HCT116 (cell line): ENCODE results near the gene GRIK1. TPM values are rescaled to one million over a fixed set of nuclear protein-coding genes. Genes with fewer than 3 reads are reported as not detected.

Experiments used
- ATAC-seq: fragments of 200-7000 bp; cut with Tn5 transposase; 2 replicates; pipeline ENCODE4 v1.9.1; 2020; ENCODE audit warnings: mild to moderate bottlenecking, moderate library complexity
- BruUV-seq: library from RNA; stranded (reverse); fragments of 400-500 nt; replicated peaks from 2 replicates; lab custom pipeline; 2021; lab: Mats Ljungman, UMichigan
- CTCF ChIA-PET: fragments of 300-600 bp; sonication (Branson Sonifier 250); formaldehyde crosslinking; loops from one replicate; lab custom pipeline; 2021; ENCODE audit warnings: antibody characterized with exemption; lab: Charles Lee
- POLR2A ChIA-PET: fragments of 300-600, 350-600 bp; sonication (Branson Sonifier 250); formaldehyde crosslinking; loops from one replicate; lab custom pipeline; 2021; ENCODE audit warnings: antibody characterized with exemption; lab: Charles Lee
- RAD21 ChIA-PET, 2 experiments: fragments of 300-600 bp; sonication (Branson Sonifier 250); formaldehyde crosslinking; loops; one replicate each; lab custom pipeline; 2023; ENCODE audit warnings: low total read pairs in 2 of 2; ENCODE audit not compliant: uncharacterized antibody in 2 of 2, unreplicated experiment in 2 of 2, low non-redundant PET in 1 of 2; lab: Charles Lee
- DNase-seq: peaks from one replicate; pipeline ENCODE4 v3.0.0-alpha.2; 2010; ENCODE audit warnings: low read depth, low spot score
- H2AFZ ChIP-seq: fragments of 200-600 bp; shearing (Covaris generic), sonication (generic); 2 replicates; pipeline ENCODE4 v1.6.1; 2017; ENCODE audit warnings: low read depth, mixed run types, mixed read lengths, antibody characterized with exemption, low read length; ENCODE audit not compliant: poor library complexity, severe bottlenecking
- H3K27ac ChIP-seq: 2 replicates; pipeline ENCODE4 v1.5.1; 2012; ENCODE audit warnings: low read depth, low read length
- H3K27me3 ChIP-seq: fragments of 200-600 bp; sonication (generic); 2 replicates; pipeline ENCODE4 v1.6.1; 2016; ENCODE audit warnings: mixed run types, low read length, mixed read lengths; ENCODE audit not compliant: insufficient read depth
- H3K36me3 ChIP-seq, 2 experiments: fragments of 200-500 bp in 1 of 2; fragments of 200-600 bp in 1 of 2; sonication (Bioruptor generic) in 1 of 2; sonication (generic) in 1 of 2; 2 replicates each; pipeline versions ENCODE4 v1.5.1 to v1.6.1; 2014 to 2016; ENCODE audit warnings: low read length in 2 of 2, inconsistent platforms in 1 of 2, mixed read lengths in 1 of 2, mixed run types in 1 of 2; ENCODE audit not compliant: insufficient read depth in 2 of 2, control insufficient read depth in 1 of 2
- H3K4me1 ChIP-seq, 2 experiments: fragments of 200-600 bp in 1 of 2; sonication (generic) in 1 of 2; 2 replicates each; pipeline versions ENCODE4 v1.5.1 to v1.6.1; 2012 to 2017; ENCODE audit warnings: low read length in 2 of 2, inconsistent platforms in 1 of 2, mild to moderate bottlenecking in 1 of 2, mixed read lengths in 1 of 2, mixed run types in 1 of 2, moderate library complexity in 1 of 2; ENCODE audit not compliant: insufficient read depth in 2 of 2, control insufficient read depth in 1 of 2
- H3K4me2 ChIP-seq: fragments of 200-600 bp; sonication (generic); 2 replicates; pipeline ENCODE4 v1.6.1; 2017; ENCODE audit warnings: mixed run types, low read length, mixed read lengths
- H3K4me3 ChIP-seq, 2 experiments: fragments of 200-600 bp in 1 of 2; sonication (generic) in 1 of 2; replicated peaks in 1 of 2; 2 replicates each; pipeline ENCODE4 v1.5.1; 2011 to 2016; ENCODE audit warnings: low read length in 2 of 2, control low read depth in 1 of 2, low read depth in 1 of 2, mild to moderate bottlenecking in 1 of 2, mixed read lengths in 1 of 2, mixed run types in 1 of 2
- H3K79me2 ChIP-seq: fragments of 200-600 bp; sonication (generic); 2 replicates; pipeline ENCODE4 v1.6.1; 2017; ENCODE audit warnings: mild to moderate bottlenecking, mixed run types, low read length, moderate library complexity, mixed read lengths; ENCODE audit not compliant: insufficient read depth
- H3K9ac ChIP-seq: fragments of 200-600 bp; sonication (generic); 2 replicates; pipeline ENCODE4 v1.6.1; 2016; ENCODE audit warnings: low read length, mixed read lengths
- H3K9me2 ChIP-seq: fragments of 200-600 bp; sonication (generic), shearing (Covaris generic); 2 replicates; pipeline ENCODE4 v1.6.1; 2017; ENCODE audit warnings: mixed run types, mild to moderate bottlenecking, moderate library complexity; ENCODE audit not compliant: insufficient read depth
- H3K9me3 ChIP-seq, 2 experiments: fragments of 200-500 bp in 1 of 2; fragments of 200-600 bp in 1 of 2; sonication (Bioruptor generic) in 1 of 2; sonication (generic) in 1 of 2; 2 replicates each; pipeline ENCODE4 v1.6.1; 2014 to 2017; ENCODE audit warnings: low read length in 2 of 2, mixed read lengths in 2 of 2, inconsistent platforms in 1 of 2, low read depth in 1 of 2, mild to moderate bottlenecking in 1 of 2, mixed run types in 1 of 2, moderate library complexity in 1 of 2; ENCODE audit not compliant: control insufficient read depth in 1 of 2, insufficient read depth in 1 of 2
- H4K20me1 ChIP-seq: fragments of 200-600 bp; sonication (generic), shearing (Covaris generic); 2 replicates; pipeline ENCODE4 v1.6.1; 2017; ENCODE audit warnings: mixed run types, mild to moderate bottlenecking, moderate library complexity; ENCODE audit not compliant: insufficient read depth
- CBX3 ChIP-seq: IDR thresholded peaks from 2 replicates; pipeline ENCODE4 v1.6.1; 2012; ENCODE audit warnings: low read depth
- CEBPB ChIP-seq: IDR thresholded peaks from 2 replicates; pipeline ENCODE4 v1.6.1; 2012; ENCODE audit warnings: low read depth
- EGR1 ChIP-seq: IDR thresholded peaks from 2 replicates; pipeline ENCODE4 v1.6.1; 2012; ENCODE audit warnings: low read depth
- EZH2 ChIP-seq: fragments of 200-600 bp; sonication (generic); IDR thresholded peaks from 2 replicates; pipeline ENCODE4 v1.6.1; 2017; ENCODE audit warnings: antibody characterized with exemption, mixed run types
- EZH2phosphoT487 ChIP-seq: fragments of 200-600 bp; IDR thresholded peaks from 2 replicates; pipeline ENCODE4 v1.6.1; 2018; ENCODE audit warnings: antibody characterized with exemption, borderline replicate concordance
- JUND ChIP-seq: IDR thresholded peaks from 2 replicates; pipeline ENCODE4 v1.6.1; 2012
- POLR2A ChIP-seq: IDR thresholded peaks from 2 replicates; pipeline ENCODE4 v1.7.0; 2011; ENCODE audit warnings: borderline replicate concordance; ENCODE audit not compliant: insufficient read depth, insufficient read length; ENCODE audit errors: extremely low read depth
- POLR2AphosphoS5 ChIP-seq: IDR thresholded peaks from 2 replicates; pipeline ENCODE4 v1.6.1; 2011; ENCODE audit warnings: mild to moderate bottlenecking, low read depth, low read length, moderate library complexity
- SIN3A ChIP-seq: IDR thresholded peaks from 2 replicates; pipeline ENCODE4 v1.6.1; 2012; ENCODE audit warnings: low read depth
- SP1 ChIP-seq: IDR thresholded peaks from 2 replicates; pipeline ENCODE4 v1.6.1; 2012; ENCODE audit warnings: low read depth
- SRF ChIP-seq: IDR thresholded peaks from 2 replicates; pipeline ENCODE4 v1.6.1; 2012; ENCODE audit warnings: low read depth
- TCF7L2 ChIP-seq: IDR thresholded peaks from 2 replicates; pipeline ENCODE4 v1.7.0; 2011; ENCODE audit warnings: borderline replicate concordance, inconsistent platforms; ENCODE audit not compliant: insufficient read depth, insufficient read length; ENCODE audit errors: extremely low read depth
- intact Hi-C: fragments of 100-400 bp; cut with micrococcal nuclease; formaldehyde crosslinking; loops from 2 replicates; pipeline ENCODE4 v1.10.0; 2022
- total RNA-seq: library from RNA; stranded (reverse); gene quantifications from one replicate; pipeline ENCODE4 v1.2.1, GENCODE V29; 2021; ENCODE audit not compliant: unreplicated experiment
- TF ChIP-seq, protein P1 (sequence below): IDR thresholded peaks from 2 replicates; pipeline ENCODE4 v1.6.1; 2012; ENCODE audit warnings: low read depth
- TF ChIP-seq, protein P2 (sequence below), 3 experiments: fragments of 200-600 bp in 1 of 3; sonication (generic) in 1 of 3; IDR thresholded peaks in 2 of 3; conservative IDR thresholded peaks in 1 of 3; 2 replicates each; pipeline ENCODE4 v1.5.1; 2012 to 2017; ENCODE audit warnings: low read depth in 2 of 3, low read length in 2 of 3, antibody characterized with exemption in 1 of 3, borderline replicate concordance in 1 of 3, control low read depth in 1 of 3, mild to moderate bottlenecking in 1 of 3, mixed read lengths in 1 of 3, mixed run types in 1 of 3, moderate library complexity in 1 of 3; ENCODE audit not compliant: insufficient read depth in 1 of 3

GRIK1 gene
- total RNA-seq, 1 experiment from 2014 or later: not detected

DNA sequence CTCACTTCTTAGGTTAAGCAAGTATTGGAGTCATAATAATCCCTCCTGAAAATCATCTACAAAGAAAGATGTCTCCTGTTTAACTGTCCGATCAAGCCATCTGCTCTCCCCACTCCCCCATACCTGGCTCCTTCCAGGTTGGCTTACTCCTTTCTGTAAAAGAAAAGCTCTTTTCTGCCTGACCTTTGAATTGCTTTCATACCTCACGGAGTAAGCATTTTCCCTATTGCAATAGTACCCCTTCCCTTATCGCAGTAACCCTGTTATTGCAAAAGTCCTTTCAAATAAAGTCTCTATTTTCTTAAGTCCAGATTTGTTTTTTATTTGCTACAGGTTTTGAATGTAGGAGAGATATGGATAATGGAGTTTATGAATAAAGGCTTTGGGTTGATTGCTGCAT lies 150.4 kb downstream of the GRIK1 start (continued):
- TF ChIP-seq, protein P1, sequence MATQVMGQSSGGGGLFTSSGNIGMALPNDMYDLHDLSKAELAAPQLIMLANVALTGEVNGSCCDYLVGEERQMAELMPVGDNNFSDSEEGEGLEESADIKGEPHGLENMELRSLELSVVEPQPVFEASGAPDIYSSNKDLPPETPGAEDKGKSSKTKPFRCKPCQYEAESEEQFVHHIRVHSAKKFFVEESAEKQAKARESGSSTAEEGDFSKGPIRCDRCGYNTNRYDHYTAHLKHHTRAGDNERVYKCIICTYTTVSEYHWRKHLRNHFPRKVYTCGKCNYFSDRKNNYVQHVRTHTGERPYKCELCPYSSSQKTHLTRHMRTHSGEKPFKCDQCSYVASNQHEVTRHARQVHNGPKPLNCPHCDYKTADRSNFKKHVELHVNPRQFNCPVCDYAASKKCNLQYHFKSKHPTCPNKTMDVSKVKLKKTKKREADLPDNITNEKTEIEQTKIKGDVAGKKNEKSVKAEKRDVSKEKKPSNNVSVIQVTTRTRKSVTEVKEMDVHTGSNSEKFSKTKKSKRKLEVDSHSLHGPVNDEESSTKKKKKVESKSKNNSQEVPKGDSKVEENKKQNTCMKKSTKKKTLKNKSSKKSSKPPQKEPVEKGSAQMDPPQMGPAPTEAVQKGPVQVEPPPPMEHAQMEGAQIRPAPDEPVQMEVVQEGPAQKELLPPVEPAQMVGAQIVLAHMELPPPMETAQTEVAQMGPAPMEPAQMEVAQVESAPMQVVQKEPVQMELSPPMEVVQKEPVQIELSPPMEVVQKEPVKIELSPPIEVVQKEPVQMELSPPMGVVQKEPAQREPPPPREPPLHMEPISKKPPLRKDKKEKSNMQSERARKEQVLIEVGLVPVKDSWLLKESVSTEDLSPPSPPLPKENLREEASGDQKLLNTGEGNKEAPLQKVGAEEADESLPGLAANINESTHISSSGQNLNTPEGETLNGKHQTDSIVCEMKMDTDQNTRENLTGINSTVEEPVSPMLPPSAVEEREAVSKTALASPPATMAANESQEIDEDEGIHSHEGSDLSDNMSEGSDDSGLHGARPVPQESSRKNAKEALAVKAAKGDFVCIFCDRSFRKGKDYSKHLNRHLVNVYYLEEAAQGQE: no peak
- TF ChIP-seq SRF: no peak

DNA sequence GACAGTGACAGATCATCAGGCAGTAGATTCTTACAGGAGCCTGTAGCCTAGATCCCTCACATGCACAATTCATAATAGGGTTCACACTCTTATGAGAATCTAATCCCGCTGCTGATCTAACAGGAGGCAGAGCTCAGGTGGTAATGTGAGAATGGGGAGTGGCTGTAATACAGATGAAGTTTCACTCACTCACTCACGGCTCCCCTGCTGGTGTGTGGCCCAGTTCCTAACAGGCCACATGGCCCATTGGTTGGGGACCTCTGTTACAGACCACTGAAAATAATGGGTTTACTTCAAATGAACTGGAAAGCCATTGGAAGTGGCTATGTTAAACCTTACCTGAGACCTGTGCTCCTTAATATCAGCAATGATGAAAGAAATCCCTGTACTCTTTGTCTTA lies 151.0 kb downstream of the GRIK1 start:
- no TSS peak for BruUV-seq
- no peak for TF ChIP-seq POLR2AphosphoS5
- TF ChIP-seq CBX3: no peak
- TF ChIP-seq CEBPB: no peak
- TF ChIP-seq SIN3A: no peak
- no peak for TF ChIP-seq EZH2phosphoT487
- no peak for TF ChIP-seq POLR2A
- TF ChIP-seq TCF7L2: no peak
- no peak for TF ChIP-seq SP1
- TF ChIP-seq JUND: no peak
- no peak for TF ChIP-seq EZH2
- TF ChIP-seq SRF: no peak
- TF ChIP-seq EGR1: no peak
- TF ChIP-seq, protein P2, sequence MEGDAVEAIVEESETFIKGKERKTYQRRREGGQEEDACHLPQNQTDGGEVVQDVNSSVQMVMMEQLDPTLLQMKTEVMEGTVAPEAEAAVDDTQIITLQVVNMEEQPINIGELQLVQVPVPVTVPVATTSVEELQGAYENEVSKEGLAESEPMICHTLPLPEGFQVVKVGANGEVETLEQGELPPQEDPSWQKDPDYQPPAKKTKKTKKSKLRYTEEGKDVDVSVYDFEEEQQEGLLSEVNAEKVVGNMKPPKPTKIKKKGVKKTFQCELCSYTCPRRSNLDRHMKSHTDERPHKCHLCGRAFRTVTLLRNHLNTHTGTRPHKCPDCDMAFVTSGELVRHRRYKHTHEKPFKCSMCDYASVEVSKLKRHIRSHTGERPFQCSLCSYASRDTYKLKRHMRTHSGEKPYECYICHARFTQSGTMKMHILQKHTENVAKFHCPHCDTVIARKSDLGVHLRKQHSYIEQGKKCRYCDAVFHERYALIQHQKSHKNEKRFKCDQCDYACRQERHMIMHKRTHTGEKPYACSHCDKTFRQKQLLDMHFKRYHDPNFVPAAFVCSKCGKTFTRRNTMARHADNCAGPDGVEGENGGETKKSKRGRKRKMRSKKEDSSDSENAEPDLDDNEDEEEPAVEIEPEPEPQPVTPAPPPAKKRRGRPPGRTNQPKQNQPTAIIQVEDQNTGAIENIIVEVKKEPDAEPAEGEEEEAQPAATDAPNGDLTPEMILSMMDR (IDR thresholded peaks at IDR 0.05 in 2 of 3, conservative IDR thresholded peaks at IDR 0.05 in 1 of 3; ENCODE audit: borderline replicate concordance in 1 of 3, insufficient read depth in 1 of 3, low read depth in 2 of 3, low read length in 2 of 3): no peak
- TF ChIP-seq, protein P1: no peak

More for the DNA sequence above, 151.0 kb downstream of the GRIK1 start:
- H3K27me3 ChIP-seq: no peaks in the 10 kb centered on the region
- DNase-seq (no peak), ATAC-seq (no peak)
- no peaks in the 10 kb centered on the region for H3K9me2 ChIP-seq
- no peak overlapping the region for H3K4me3 ChIP-seq
- H3K79me2 ChIP-seq: no peaks in the 10 kb centered on the region
- no peaks in the 10 kb centered on the region for H3K36me3 ChIP-seq
- H3K27ac ChIP-seq: no peak overlapping the region
- peaks cover 5 to 26% of the 10 kb centered on the region in 2 experiments; a peak in 2 of 4 replicates for H3K9me3 ChIP-seq
- no peak overlapping the region for H3K4me2 ChIP-seq
- intact Hi-C loops: no loop called here
- H3K4me1 ChIP-seq: no peaks in the 10 kb centered on the region
- ChIA-PET RAD21 (no interaction called here), CTCF (no interaction called here), POLR2A (no interaction called here)
- H3K9ac ChIP-seq: no peak overlapping the region
- no peaks in the 10 kb centered on the region for H4K20me1 ChIP-seq
- no peak overlapping the region for H2AFZ ChIP-seq
